Neural cell (in vitro differentiated cells): Measurements from ENCODE around the gene FOXO1.

Experiments
- EP300 ChIP-seq: fragments of 450-650 bp; conservative IDR thresholded peaks from 2 replicates; pipeline ENCODE4 v1.6.1; 2014; ENCODE audit warnings: antibody characterized with exemption, mild to moderate bottlenecking, moderate library complexity; ENCODE audit not compliant: poor library complexity, severe bottlenecking
- EZH2 ChIP-seq: fragments of 200-600, 300-800 bp; shearing (Covaris generic), sonication (generic); IDR thresholded peaks from 2 replicates; pipeline ENCODE4 v1.6.1; 2014; ENCODE audit warnings: antibody characterized with exemption, low read length, borderline replicate concordance, mild to moderate bottlenecking; ENCODE audit not compliant: insufficient read depth, poor library complexity, severe bottlenecking
- POLR2AphosphoS5 ChIP-seq: IDR thresholded peaks from 2 replicates; pipeline ENCODE4 v1.6.1; 2012
- RAD21 ChIP-seq: fragments of 450-650 bp; conservative IDR thresholded peaks from 2 replicates; pipeline ENCODE4 v1.6.1; 2014; ENCODE audit warnings: antibody characterized with exemption, mild to moderate bottlenecking, moderate library complexity

- TF ChIP-seq POLR2AphosphoS5 (no peak), RAD21 (no peak), EP300 (no peak), EZH2 (no peak)
These were observed 3.6 kb downstream of the FOXO1 start for GRCh38 chr13:40662866-40663265.
